ENCODE data around the gene TECTA. TPM values are rescaled to one million over a fixed set of nuclear protein-coding genes. Genes with fewer than 3 reads are reported as not detected.

Gene TECTA
- total RNA-seq, 2 experiments from 2014 or later: 0.16 to 0.41 TPM

DNA sequence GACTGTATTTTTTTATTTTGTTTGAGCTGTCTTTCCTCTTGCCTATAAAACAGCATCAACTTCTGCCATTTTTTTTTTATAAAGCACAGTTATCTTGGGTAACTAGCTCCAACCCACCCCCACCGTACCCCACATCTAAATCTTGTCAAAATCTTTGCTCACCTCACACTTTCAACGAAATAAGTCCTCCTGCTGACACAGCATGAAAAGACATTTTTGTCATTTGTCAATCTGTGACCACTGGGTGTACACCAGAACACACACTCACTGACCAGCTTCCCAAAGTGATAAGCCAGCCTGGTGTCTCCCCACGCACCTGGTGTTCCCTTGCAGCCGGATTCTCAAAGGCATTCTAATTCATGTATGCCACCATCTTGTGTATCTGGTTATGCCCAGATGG lies 1.7 kb upstream of the TECTA start:
- ChIA-PET POLR2A (no interaction called here), CTCF (interaction anchor here (0.7 to 1.7 kb wide), 2 partner anchors 14 to 208 kb away, joined by 3 to 4 read pairs; no protein-coding TSS in a partner anchor)
- TF ChIP-seq, protein P1, sequence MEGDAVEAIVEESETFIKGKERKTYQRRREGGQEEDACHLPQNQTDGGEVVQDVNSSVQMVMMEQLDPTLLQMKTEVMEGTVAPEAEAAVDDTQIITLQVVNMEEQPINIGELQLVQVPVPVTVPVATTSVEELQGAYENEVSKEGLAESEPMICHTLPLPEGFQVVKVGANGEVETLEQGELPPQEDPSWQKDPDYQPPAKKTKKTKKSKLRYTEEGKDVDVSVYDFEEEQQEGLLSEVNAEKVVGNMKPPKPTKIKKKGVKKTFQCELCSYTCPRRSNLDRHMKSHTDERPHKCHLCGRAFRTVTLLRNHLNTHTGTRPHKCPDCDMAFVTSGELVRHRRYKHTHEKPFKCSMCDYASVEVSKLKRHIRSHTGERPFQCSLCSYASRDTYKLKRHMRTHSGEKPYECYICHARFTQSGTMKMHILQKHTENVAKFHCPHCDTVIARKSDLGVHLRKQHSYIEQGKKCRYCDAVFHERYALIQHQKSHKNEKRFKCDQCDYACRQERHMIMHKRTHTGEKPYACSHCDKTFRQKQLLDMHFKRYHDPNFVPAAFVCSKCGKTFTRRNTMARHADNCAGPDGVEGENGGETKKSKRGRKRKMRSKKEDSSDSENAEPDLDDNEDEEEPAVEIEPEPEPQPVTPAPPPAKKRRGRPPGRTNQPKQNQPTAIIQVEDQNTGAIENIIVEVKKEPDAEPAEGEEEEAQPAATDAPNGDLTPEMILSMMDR (IDR thresholded peaks at IDR 0.05): no peak
- H3K27ac Mint-ChIP-seq: no peak overlapping the region
- H3K27me3 Mint-ChIP-seq: no peaks in the 10 kb centered on the region
- DNase-seq (no peak), ATAC-seq (no peak)
- no peaks in the 10 kb centered on the region for H3K36me3 Mint-ChIP-seq (ENCODE audit: low read depth)
- intact Hi-C loops (cut with micrococcal nuclease): no loop called here
- H3K4me3 Mint-ChIP-seq: no peak overlapping the region
- H3K9me3 Mint-ChIP-seq: no peaks in the 10 kb centered on the region
- H3K4me1 Mint-ChIP-seq (ENCODE audit: low read depth): no peaks in the 10 kb centered on the region

DNA sequence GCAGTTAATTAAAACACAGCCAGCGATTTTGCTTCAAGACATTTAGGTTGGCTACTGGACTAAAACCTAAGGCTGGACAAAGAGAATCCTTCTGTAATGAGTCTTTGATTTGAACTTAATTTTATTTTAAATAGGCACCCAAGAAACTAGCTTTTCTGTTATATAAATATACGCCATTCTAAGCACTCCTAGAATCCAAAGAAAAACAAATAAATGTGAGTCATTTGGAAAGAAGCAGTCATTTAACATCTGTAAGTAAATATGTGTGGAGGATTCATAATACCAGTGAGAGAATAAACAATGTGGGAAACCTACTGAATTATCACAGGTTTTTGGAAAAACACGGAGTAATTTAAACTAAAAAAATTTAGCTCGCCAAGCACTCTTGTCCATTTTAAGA lies 1.2 kb upstream of the TECTA start:
- intact Hi-C loops (cut with micrococcal nuclease): no loop called here
- no peak for ATAC-seq

DNA sequence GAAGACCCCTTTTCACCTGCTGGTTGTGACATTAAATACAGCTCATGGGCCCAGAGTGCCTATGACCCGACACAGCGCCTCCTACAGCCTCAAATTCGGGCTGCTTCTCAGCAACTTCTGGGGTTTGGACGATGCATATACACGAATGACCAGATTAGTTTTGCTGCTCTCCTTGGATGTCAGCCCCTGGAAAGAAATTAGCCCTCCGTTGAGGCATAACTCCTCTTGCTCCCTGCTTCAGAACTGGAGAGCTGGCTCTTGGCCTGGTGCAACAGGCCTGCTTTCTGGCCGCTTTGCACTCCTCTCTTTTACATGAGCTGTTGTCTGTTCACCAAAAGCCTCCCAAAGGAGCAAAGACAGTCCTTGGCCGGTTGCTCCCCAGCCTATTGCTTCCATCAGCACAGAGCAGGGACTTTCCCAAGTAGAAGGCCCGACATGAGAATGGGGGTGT lies 3.3 kb downstream of the TECTA start:
- ChIA-PET CTCF (interaction anchor here (1.2 kb wide), 1 partner anchor 175 kb away, joined by 3 read pairs; no protein-coding TSS in a partner anchor), POLR2A (no interaction called here)
- Mint-ChIP-seq H3K4me3 (no peak overlapping the region), H3K4me1 (ENCODE audit: low read depth) (no peaks in the 10 kb centered on the region), H3K9me3 (no peaks in the 10 kb centered on the region), H3K36me3 (ENCODE audit: low read depth) (no peaks in the 10 kb centered on the region), H3K27ac (no peak overlapping the region), H3K27me3 (no peaks in the 10 kb centered on the region)
- DNase-seq (no peak), ATAC-seq (no peak)
- intact Hi-C loops (cut with micrococcal nuclease): no loop called here
- TF ChIP-seq, protein P1 (IDR thresholded peaks at IDR 0.05): no peak

More for the DNA sequence above, 1.2 kb upstream of the TECTA start:
- no peaks in the 10 kb centered on the region for H3K27me3 Mint-ChIP-seq
- H3K4me3 Mint-ChIP-seq: no peak overlapping the region
- H3K9me3 Mint-ChIP-seq: no peaks in the 10 kb centered on the region
- CTCF ChIA-PET: interaction anchor here (1.7 kb wide), 1 partner anchor 13 kb away, joined by 4 read pairs; no protein-coding TSS in a partner anchor
- H3K4me1 Mint-ChIP-seq (ENCODE audit: low read depth): no peaks in the 10 kb centered on the region
- no peak for DNase-seq
- POLR2A ChIA-PET: no interaction called here
- no peaks in the 10 kb centered on the region for H3K36me3 Mint-ChIP-seq (ENCODE audit: low read depth)
- H3K27ac Mint-ChIP-seq: no peak overlapping the region
- TF ChIP-seq, protein P1 (IDR thresholded peaks at IDR 0.05): no peak

DNA sequence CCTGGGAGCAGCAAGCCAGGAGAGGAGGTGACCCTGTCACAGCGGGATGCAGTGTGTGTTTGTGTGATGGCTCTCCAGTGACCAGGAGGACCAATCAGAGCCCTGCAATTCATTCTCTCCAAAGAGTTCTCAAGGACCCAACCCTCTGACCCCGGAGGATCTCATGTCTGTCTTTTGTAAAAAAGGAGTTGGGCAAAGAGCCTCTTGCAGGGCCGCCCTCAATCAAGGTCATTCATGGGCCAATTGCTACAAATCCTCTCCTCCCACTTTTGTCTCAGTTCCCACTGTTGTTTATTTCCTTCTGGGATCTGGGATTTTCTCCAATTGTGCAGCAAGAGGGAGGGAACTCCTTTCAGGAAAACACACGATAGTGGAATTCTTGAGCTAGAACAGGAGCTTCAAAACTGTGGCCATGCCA lies 4.0 kb downstream of the TECTA start:
- POLR2A ChIA-PET: no interaction called here
- DNase-seq: no peak
- Mint-ChIP-seq H3K27me3 (no peaks in the 10 kb centered on the region), H3K27ac (no peak overlapping the region), H3K9me3 (no peaks in the 10 kb centered on the region), H3K36me3 (ENCODE audit: low read depth) (no peaks in the 10 kb centered on the region), H3K4me1 (ENCODE audit: low read depth) (no peaks in the 10 kb centered on the region), H3K4me3 (no peak overlapping the region)
- intact Hi-C loops (cut with micrococcal nuclease): no loop called here
- no peak for ATAC-seq
- TF ChIP-seq, protein P1 (IDR thresholded peaks at IDR 0.05): no peak
- CTCF ChIA-PET: interaction anchor here (1.2 kb wide), 1 partner anchor 176 kb away, joined by 3 read pairs; no protein-coding TSS in a partner anchor

DNA sequence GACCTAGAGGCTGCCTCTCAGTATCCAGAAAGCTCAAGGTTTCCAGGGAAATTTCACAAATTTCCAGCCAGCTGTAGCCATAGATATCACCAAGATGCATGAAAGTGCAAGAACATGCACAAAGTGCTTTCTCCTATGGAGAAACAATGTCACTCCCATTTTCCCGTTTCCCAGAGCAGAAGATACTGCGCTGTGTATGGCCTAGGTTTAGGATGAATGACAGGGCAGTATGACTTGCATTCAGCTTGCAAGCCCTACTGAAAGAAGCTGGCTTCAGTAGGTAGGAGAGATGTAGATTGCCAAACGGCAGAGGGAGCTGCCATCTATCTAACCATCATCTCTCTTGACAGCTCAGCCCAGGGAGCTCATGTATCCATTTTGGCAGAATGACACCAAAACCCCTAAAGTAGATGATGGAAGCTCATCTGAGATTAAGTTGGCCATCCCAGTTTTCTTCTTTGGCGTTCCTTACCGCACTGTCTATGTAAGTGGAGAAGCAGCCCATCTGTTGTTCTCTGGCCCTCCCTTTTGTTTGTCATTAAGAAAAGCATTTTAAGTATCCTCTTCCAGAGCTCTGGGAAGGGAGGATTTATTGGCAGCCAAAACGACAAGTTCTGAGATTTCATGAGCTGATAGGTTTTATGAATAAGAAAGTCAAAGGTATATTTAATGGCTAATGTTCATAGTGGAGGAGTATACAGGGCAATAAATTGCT lies 4.6 kb downstream of the TECTA start:
- no peaks in the 10 kb centered on the region for H3K27me3 Mint-ChIP-seq
- CTCF ChIA-PET: interaction anchor here (1.1 to 1.2 kb wide), 2 partner anchors 89 to 176 kb away, joined by 3 to 4 read pairs; no protein-coding TSS in a partner anchor
- intact Hi-C loops (cut with micrococcal nuclease): no loop called here
- POLR2A ChIA-PET: no interaction called here
- ATAC-seq: no peak
- DNase-seq: no peak
- H3K36me3 Mint-ChIP-seq (ENCODE audit: low read depth): no peaks in the 10 kb centered on the region
- H3K9me3 Mint-ChIP-seq: no peaks in the 10 kb centered on the region
- H3K4me1 Mint-ChIP-seq (ENCODE audit: low read depth): no peaks in the 10 kb centered on the region
- H3K27ac Mint-ChIP-seq: no peak overlapping the region
- H3K4me3 Mint-ChIP-seq: no peak overlapping the region
- TF ChIP-seq, protein P1 (IDR thresholded peaks at IDR 0.05): no peak

Measured in activated CD8-positive, alpha-beta T cell treated with anti-CD3 and anti-CD28 coated beads for 36 hours (primary cell).